ENCODE results near the gene TARS2. TPM values are rescaled to one million over a fixed set of nuclear protein-coding genes. Genes with fewer than 3 reads are reported as not detected.

TARS2 gene
- total and polyA plus RNA-seq, 2 of the 4 experiments (the other 2 are of a cell fraction), result 10.9 to 21.8 TPM

DNA sequence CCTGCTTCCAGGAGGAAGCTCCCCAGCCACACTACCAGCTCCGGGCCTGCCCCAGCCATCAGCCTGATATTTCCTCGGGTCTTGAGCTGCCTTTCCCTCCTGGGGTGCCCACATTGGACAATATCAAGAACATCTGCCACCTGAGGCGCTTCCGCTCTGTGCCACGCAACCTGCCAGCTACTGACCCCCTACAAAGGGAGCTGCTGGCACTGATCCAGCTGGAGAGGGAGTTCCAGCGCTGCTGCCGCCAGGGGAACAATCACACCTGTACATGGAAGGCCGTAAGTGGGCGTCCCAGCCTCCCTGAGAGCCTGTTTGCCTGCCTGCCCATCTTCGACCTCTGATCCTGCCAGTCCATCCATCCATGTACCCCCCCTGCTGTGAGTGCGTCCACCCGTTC, 24.3 kb downstream of the TARS2 start:
- H3K27me3 ChIP-seq (ENCODE audit: control insufficient read depth, insufficient read depth, low read length), result no peaks in the 10 kb centered on the region
- H2BK120ac ChIP-seq (ENCODE audit: low read depth, low read length), result no peak overlapping the region
- in situ Hi-C loops (cut with MboI; ENCODE audit: low sequenced_read_pairs), result no loop called here
- DNase-seq (no peak), ATAC-seq (ENCODE audit: low read depth) (no peak)
- CTCF ChIA-PET, result no interaction called here
- no peak overlapping the region for H4K5ac ChIP-seq (ENCODE audit: low read depth, low read length)
- intact Hi-C loops (cut with micrococcal nuclease), result no loop called here
- H4K20me1 ChIP-seq (ENCODE audit: insufficient read depth, low read length), result no peaks in the 10 kb centered on the region
- peaks cover 33% of the 10 kb centered on the region for H3K9me1 ChIP-seq (ENCODE audit: insufficient read depth, low read length)
- H3K23ac ChIP-seq (ENCODE audit: low read depth, low read length), result no peak overlapping the region
- TF ChIP-seq CHD1 (IDR thresholded peaks at IDR 0.05; ENCODE audit: low read depth, low read length), result no peak
- TF ChIP-seq CEBPB (IDR thresholded peaks at IDR 0.05; ENCODE audit: low read depth, low read length), result no peak
- no peak for TF ChIP-seq BHLHE40 (IDR thresholded peaks at IDR 0.05; ENCODE audit: low read depth, low read length)
- no peak for TF ChIP-seq FOS (IDR thresholded peaks at IDR 0.05; ENCODE audit: low read depth, low read length)
- no peak for TF ChIP-seq RFX5 (IDR thresholded peaks at IDR 0.05; ENCODE audit: low read depth, low read length)
- TF ChIP-seq NFE2L2 (IDR thresholded peaks at IDR 0.05; ENCODE audit: low read depth, low read length), result no peak
- no peak overlapping the region for H2BK15ac ChIP-seq (ENCODE audit: low read depth, low read length)
- H2AK9ac ChIP-seq (replicated peaks; ENCODE audit: low read depth, low read length, poor library complexity), result peak overlapping the region; percentile 31
- no peak overlapping the region; the same call in 1 of the 2 replicates for H3K4ac ChIP-seq (ENCODE audit: low read depth, low read length)
- no peak overlapping the region for H3K27ac ChIP-seq (ENCODE audit: insufficient read depth, low read length)
- H4K91ac ChIP-seq (ENCODE audit: insufficient read depth, low read depth, low read length), result no peak overlapping the region; the same call in 1 of the 2 replicates
- H3K14ac ChIP-seq (replicated peaks; ENCODE audit: low read depth, low read length), result no peak overlapping the region
- no peak overlapping the region for H3K56ac ChIP-seq (ENCODE audit: extremely low read depth, insufficient read depth, low read length)
- no peak overlapping the region for H2AK5ac ChIP-seq (ENCODE audit: low read depth, low read length)
- POLR2A ChIA-PET (ENCODE audit: unreplicated experiment), result no interaction called here
- peak overlapping the region; percentile 16 for H2AFZ ChIP-seq (replicated peaks; ENCODE audit: low read length, poor library complexity)
- no peak overlapping the region for H4K8ac ChIP-seq (ENCODE audit: low read depth in 2 of 2, low read length in 2 of 2)
- WGBS, 2 experiments (ENCODE audit: extremely low coverage in 2 of 2, insufficient read length in 1 of 2), result 92% methylated on average over 5 of the region's 12 CpGs; no CpG with 5 or more reads in 1 of the 2 experiments
- no peak overlapping the region for H2BK20ac ChIP-seq (ENCODE audit: low read depth, low read length)
- H3K4me2 ChIP-seq (ENCODE audit: low read depth, low read length), result no peak overlapping the region
- peaks cover 26 to 71% of the 10 kb centered on the region in 2 experiments for H3K79me1 ChIP-seq (ENCODE audit: low read depth in 1 of 2, low read length in 2 of 2)
- no peak overlapping the region for H3K9ac ChIP-seq (ENCODE audit: low read depth, low read length)
- no peaks in the 10 kb centered on the region for H3K9me3 ChIP-seq (ENCODE audit: control insufficient read depth, insufficient read depth, low read length)
- no peak overlapping the region for H3K18ac ChIP-seq (ENCODE audit: low read depth, low read length)
- peaks cover 31% of the 10 kb centered on the region for H3K36me3 ChIP-seq (ENCODE audit: control insufficient read depth, insufficient read depth, low read length)
- dilution Hi-C loops (cut with HindIII; ENCODE audit: low sequenced_read_pairs, unreplicated experiment), result no loop called here
- H3K4me3 ChIP-seq (ENCODE audit: insufficient read depth, low read depth, low read length), result no peak overlapping the region
- H3K4me1 ChIP-seq (ENCODE audit: control insufficient read depth, insufficient read depth, low read length), result peaks cover 22% of the 10 kb centered on the region
- no peak overlapping the region for H2BK5ac ChIP-seq (ENCODE audit: low read depth, low read length, poor library complexity, severe bottlenecking)
- no TSS peak for BruUV-seq (replicated peaks)

All from IMR-90 (cell line).